ENCODE data around the gene HINT3. TPM values are rescaled to one million over a fixed set of nuclear protein-coding genes. Genes with fewer than 3 reads are reported as not detected.
"Not testable (repeated sequence)": the region's sequence is repeated elsewhere in the genome, so short reads cannot be mapped to it uniquely, and the experiment has no call there.

Gene HINT3
- total RNA-seq (2021): 13.6 and 14.4 TPM in 2 replicates
- Bru-seq, nascent RNA: percentile 63 among the genes with signal in this experiment
- percentile 73 among the genes with signal in this experiment for BruChase-seq, experiment 1, labeled RNA remaining after a 2-hour chase
- percentile 71 among the genes with signal in this experiment for BruChase-seq, experiment 2, labeled RNA remaining after a 6-hour chase
- long read RNA-seq, transcript HINT3-201 (5 exons, 3,314 nt): major isoform, 10 of 15 reads
- long read RNA-seq, partial matches to known transcripts: 0 of 15 reads
- long read RNA-seq, other reads (novel, unspliced or antisense): 5 of 15 reads

DNA sequence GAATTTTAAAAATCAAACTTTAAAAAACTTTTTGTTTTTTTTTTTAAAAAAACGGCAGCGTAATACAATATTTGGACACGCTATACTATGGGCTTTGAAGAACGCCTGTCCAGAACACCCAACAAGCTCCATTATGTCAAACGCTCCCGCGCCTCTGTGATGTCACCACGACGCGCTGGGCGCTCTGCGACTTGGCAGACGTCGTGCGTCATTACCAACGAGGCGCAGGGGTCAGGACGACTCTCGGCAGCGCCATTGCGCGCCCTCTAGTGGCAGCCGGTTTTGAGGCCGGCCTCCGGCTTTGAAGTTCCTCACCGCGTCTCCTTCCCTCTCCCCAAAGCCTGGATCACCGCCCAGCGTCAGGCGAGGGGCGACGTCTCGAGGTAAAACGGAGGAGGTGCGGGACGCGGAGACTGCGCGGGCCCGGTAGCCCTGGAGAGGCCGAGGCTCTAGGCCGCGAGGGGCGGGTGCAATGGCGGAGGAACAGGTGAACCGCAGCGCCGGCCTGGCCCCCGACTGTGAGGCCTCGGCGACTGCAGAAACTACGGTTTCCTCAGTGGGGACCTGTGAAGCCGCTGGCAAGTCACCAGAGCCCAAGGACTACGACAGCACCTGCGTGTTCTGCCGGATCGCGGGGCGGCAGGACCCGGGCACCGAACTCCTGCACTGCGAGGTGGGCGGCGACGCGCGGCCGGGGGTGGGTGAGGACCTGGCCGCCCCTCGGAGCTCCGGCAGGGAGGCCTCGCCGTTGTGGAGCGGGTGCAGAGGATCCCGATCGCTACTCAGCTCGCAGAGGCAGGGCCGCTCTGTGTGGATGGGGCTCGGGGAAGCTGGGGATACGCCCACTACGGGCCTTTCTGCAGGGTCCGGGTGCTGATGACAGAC is at the start of gene HINT3:
Gene HINT3 (plus strand): TSS at position 265 of the 885 bp plus-strand sequence. CDS start 208 bp downstream, at position 473.
- Histone ChIP-seq H4K20me1 (ENCODE audit: insufficient read depth) (no peaks in the 10 kb centered on the region), H3K9me3 (ENCODE audit: insufficient read depth, low read depth) (no peaks in the 10 kb centered on the region), H3K9me2 (ENCODE audit: insufficient read depth) (no peaks in the 10 kb centered on the region), H3K4me3 (peak within 1 kb of the TSS; percentile 92), H3K27me3 (ENCODE audit: insufficient read depth, low read depth) (no peaks in the 10 kb centered on the region), H2AFZ (peak within 1 kb of the TSS; percentile 98), H3F3A (ENCODE audit: insufficient read depth, low read depth) (peaks cover 7% of the 10 kb centered on the region; the same call in 1 of the 2 replicates), H3K36me3 (ENCODE audit: low read depth) (no peaks in the 10 kb centered on the region), H3K4me2 (peak within 1 kb of the TSS; percentile 99), H3K27ac (peak within 1 kb of the TSS; percentile 80), H3K4me1 (replicated peaks; ENCODE audit: insufficient read depth) (peaks cover 21% of the 10 kb centered on the region), H3K79me2 (ENCODE audit: low read depth) (peaks cover 31% of the 10 kb centered on the region)
- CTCF ChIA-PET: interaction anchor here (0.6 to 2.0 kb wide), 13 partner anchors 9 to 178 kb away, joined by 3 to 14 read pairs (median 5); partner anchors contain the start of gene NCOA7
- BruUV-seq (replicated peaks): no TSS peak
- no peak for TF ChIP-seq EZH2 (IDR thresholded peaks at IDR 0.05; ENCODE audit: low read depth)
- TF ChIP-seq, protein P1, sequence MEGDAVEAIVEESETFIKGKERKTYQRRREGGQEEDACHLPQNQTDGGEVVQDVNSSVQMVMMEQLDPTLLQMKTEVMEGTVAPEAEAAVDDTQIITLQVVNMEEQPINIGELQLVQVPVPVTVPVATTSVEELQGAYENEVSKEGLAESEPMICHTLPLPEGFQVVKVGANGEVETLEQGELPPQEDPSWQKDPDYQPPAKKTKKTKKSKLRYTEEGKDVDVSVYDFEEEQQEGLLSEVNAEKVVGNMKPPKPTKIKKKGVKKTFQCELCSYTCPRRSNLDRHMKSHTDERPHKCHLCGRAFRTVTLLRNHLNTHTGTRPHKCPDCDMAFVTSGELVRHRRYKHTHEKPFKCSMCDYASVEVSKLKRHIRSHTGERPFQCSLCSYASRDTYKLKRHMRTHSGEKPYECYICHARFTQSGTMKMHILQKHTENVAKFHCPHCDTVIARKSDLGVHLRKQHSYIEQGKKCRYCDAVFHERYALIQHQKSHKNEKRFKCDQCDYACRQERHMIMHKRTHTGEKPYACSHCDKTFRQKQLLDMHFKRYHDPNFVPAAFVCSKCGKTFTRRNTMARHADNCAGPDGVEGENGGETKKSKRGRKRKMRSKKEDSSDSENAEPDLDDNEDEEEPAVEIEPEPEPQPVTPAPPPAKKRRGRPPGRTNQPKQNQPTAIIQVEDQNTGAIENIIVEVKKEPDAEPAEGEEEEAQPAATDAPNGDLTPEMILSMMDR (conservative IDR thresholded peaks at IDR 0.05): peak; percentile 99
- DNase-seq: peak; percentile 95 to 97
- intact Hi-C loops (cut with micrococcal nuclease; ENCODE audit: unreplicated experiment): loop anchor here (1.0 to 2.0 kb wide), 4 partner anchors 38 to 176 kb away; no protein-coding TSS in a partner anchor
- POLR2A ChIA-PET (ENCODE audit: unreplicated experiment): interaction anchor here (0.5 to 1.0 kb wide), 6 partner anchors 9 to 167 kb away, joined by 3 to 9 read pairs (median 4); no protein-coding TSS in a partner anchor

DNA sequence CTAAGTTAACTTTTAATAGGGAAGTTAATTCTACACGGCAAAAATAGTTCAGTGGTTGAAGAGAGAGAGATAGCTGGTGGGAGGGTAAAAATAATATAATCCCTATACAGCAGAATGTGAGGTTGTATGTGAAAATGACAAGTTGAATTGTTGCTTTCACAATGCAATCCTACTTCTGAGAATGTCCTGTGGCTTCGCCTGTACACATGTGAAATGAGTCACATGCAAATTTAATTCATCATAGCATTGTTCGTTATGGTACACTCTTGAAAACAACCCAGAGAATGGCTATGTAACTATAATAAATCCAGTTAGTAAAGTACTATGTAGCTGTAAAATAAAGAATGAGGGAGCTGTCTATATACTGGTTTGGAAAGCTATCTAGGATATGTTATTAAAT is 46.0 kb upstream of the HINT3 start:
- TF ChIP-seq, protein P1 (conservative IDR thresholded peaks at IDR 0.05): no peak
- TF ChIP-seq EZH2 (IDR thresholded peaks at IDR 0.05; ENCODE audit: low read depth): no peak
- H3K27me3 ChIP-seq (ENCODE audit: insufficient read depth, low read depth): no peaks in the 10 kb centered on the region
- peaks cover 11% of the 10 kb centered on the region for H3F3A ChIP-seq (ENCODE audit: insufficient read depth, low read depth)
- POLR2A ChIA-PET (ENCODE audit: unreplicated experiment): no interaction called here
- DNase-seq: no peak
- H3K4me2 ChIP-seq: no peak overlapping the region
- 0 out of 2 replicates have a peak, but pooled peaks cover 11% of the 10 kb centered on the region for H3K79me2 ChIP-seq (ENCODE audit: low read depth)
- CTCF ChIA-PET: no interaction called here
- H3K27ac ChIP-seq: no peak overlapping the region
- no peaks in the 10 kb centered on the region for H3K9me3 ChIP-seq (ENCODE audit: insufficient read depth, low read depth)
- BruUV-seq (replicated peaks): no TSS peak
- intact Hi-C loops (cut with micrococcal nuclease; ENCODE audit: unreplicated experiment): no loop called here
- no peak overlapping the region for H2AFZ ChIP-seq
- H3K36me3 ChIP-seq (ENCODE audit: low read depth): peaks cover 11% of the 10 kb centered on the region
- no peaks in the 10 kb centered on the region for H4K20me1 ChIP-seq (ENCODE audit: insufficient read depth)
- H3K4me1 ChIP-seq (replicated peaks; ENCODE audit: insufficient read depth): peaks cover 25% of the 10 kb centered on the region
- no peak overlapping the region for H3K4me3 ChIP-seq
- no peaks in the 10 kb centered on the region for H3K9me2 ChIP-seq (ENCODE audit: insufficient read depth)

DNA sequence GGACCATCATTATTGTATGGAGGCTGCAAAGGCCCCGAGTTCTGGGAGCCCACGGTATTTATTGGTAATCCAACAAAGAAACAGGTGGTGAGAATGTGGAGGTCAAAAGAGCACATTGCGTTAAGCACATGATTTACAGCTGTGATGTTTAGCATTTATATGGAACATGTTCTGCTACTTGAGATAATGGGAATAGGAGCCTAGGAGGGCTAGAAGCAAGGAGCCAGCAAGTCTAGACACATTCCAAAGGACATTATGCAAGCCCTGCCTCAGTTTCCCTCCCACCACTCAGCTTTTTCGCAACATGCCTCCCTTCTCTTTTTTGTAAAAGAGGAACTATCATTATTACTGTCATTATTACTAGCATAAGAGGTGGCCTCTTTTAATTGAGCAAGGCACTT is 45.5 kb upstream of the HINT3 start:
- DNase-seq; H3K9me3 ChIP-seq (ENCODE audit: insufficient read depth, low read depth); H3K9me2 ChIP-seq (ENCODE audit: insufficient read depth); CTCF ChIA-PET; BruUV-seq (replicated peaks); H3K4me2 ChIP-seq; intact Hi-C loops (cut with micrococcal nuclease; ENCODE audit: unreplicated experiment); H3K27ac ChIP-seq; H3K27me3 ChIP-seq (ENCODE audit: insufficient read depth, low read depth); POLR2A ChIA-PET (ENCODE audit: unreplicated experiment); H2AFZ ChIP-seq; H4K20me1 ChIP-seq (ENCODE audit: insufficient read depth); H3K4me3 ChIP-seq: not testable (repeated sequence)
- H3K4me1 ChIP-seq (replicated peaks; ENCODE audit: insufficient read depth): peaks cover 25% of the 10 kb centered on the region
- peaks cover 16% of the 10 kb centered on the region for H3K36me3 ChIP-seq (ENCODE audit: low read depth)
- H3F3A ChIP-seq (ENCODE audit: insufficient read depth, low read depth): peaks cover 11% of the 10 kb centered on the region
- 0 out of 2 replicates have a peak, but pooled peaks cover 11% of the 10 kb centered on the region for H3K79me2 ChIP-seq (ENCODE audit: low read depth)

DNA sequence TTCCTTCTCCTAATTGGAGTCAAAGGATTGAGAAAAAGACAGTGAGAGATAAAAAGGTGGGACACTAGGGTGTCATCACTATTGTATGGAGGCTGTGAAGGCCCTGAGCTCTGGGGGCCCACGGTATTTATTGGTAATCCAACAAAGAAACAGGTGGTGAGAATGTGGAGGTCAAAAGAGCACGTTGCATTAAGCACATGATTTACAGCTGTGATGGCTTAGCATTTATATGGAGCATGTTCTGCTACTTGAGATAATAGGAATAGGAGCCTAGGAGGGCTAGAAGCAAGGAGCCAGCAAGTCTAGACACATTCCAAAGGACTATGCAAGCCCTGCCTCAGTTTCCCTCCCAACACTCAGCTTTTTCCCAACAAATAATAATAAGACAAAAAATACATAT is 44.1 kb upstream of the HINT3 start:
- H2AFZ ChIP-seq; CTCF ChIA-PET; BruUV-seq (replicated peaks); DNase-seq; H3K4me2 ChIP-seq; H3K27me3 ChIP-seq (ENCODE audit: insufficient read depth, low read depth); H3K4me3 ChIP-seq; POLR2A ChIA-PET (ENCODE audit: unreplicated experiment); intact Hi-C loops (cut with micrococcal nuclease; ENCODE audit: unreplicated experiment); H3K9me3 ChIP-seq (ENCODE audit: insufficient read depth, low read depth); H3K27ac ChIP-seq; H4K20me1 ChIP-seq (ENCODE audit: insufficient read depth); H3K9me2 ChIP-seq (ENCODE audit: insufficient read depth): not testable (repeated sequence)
- H3K4me1 ChIP-seq (replicated peaks; ENCODE audit: insufficient read depth): peaks cover 27% of the 10 kb centered on the region
- peaks cover 17% of the 10 kb centered on the region for H3K36me3 ChIP-seq (ENCODE audit: low read depth)
- H3K79me2 ChIP-seq (ENCODE audit: low read depth): 0 out of 2 replicates have a peak, but pooled peaks cover 11% of the 10 kb centered on the region
- peaks cover 11% of the 10 kb centered on the region for H3F3A ChIP-seq (ENCODE audit: insufficient read depth, low read depth)

Measured in PC-9 (cell line).